K562 (cell line): ENCODE measurements around the gene GYPC. TPM values are rescaled to one million over a fixed set of nuclear protein-coding genes. Genes with fewer than 3 reads are reported as not detected.

ENCODE experiments used
- ATAC-seq: fragments of 200-7000 bp; cut with Tn5 transposase; 3 replicates; pipeline ENCODE4 v1.9.1; 2020; ENCODE audit warnings: moderate library complexity
- BruUV-seq: library from RNA; stranded (reverse); fragments of 400-500 nt; replicated peaks from 2 replicates; lab custom pipeline; 2021; lab: Mats Ljungman, UMichigan
- CTCF ChIA-PET: fragments of 300-600 bp; formaldehyde crosslinking; extraction: SDS; loops from one replicate; lab custom pipeline; 2021; ENCODE audit warnings: low intra/inter-chr PET ratio; lab: Yijun Ruan, JAX
- POLR2A ChIA-PET: fragments of 300-600, 350-650 bp; sonication (Branson Sonifier 250); formaldehyde crosslinking; extraction: SDS; loops from one replicate; lab custom pipeline; 2021; ENCODE audit warnings: antibody characterized with exemption, inconsistent platforms; lab: Yijun Ruan, JAX
- DNase-seq, 4 experiments: peaks; one replicate each; pipeline versions ENCODE4 v3.0.0 to v3.0.0-alpha.2; 2011 to 2018; ENCODE audit warnings: low spot score in 3 of 4, mixed read lengths in 3 of 4; ENCODE audit errors: extremely low read depth in 1 of 4
- FAIRE-seq: peaks from 2 replicates; lab custom pipeline; 2011; peaks lifted over from hg19 to GRCh38; lab: Jason Lieb, UNC
- H2AFZ ChIP-seq: 2 replicates; pipeline ENCODE4 v1.6.0; 2011; ENCODE audit warnings: low read depth, low read length, control low read depth, inconsistent platforms
- H3K27ac ChIP-seq: fragments of 200-600 bp; 3 replicates; pipeline ENCODE4 v1.8.0; 2011; ENCODE audit warnings: low read depth, mild to moderate bottlenecking, control low read depth, inconsistent platforms, low read length, moderate library complexity, mixed read lengths; ENCODE audit errors: extremely low read depth
- H3K27me3 ChIP-seq, 2 experiments: fragments of 300-600 bp in 1 of 2; 2 replicates in 1 of 2; 3 replicates in 1 of 2; pipeline versions ENCODE4 v1.6.0 to v1.8.0; 2011; ENCODE audit warnings: inconsistent platforms in 2 of 2, low read length in 2 of 2, mild to moderate bottlenecking in 1 of 2, mixed read lengths in 1 of 2, moderate library complexity in 1 of 2; ENCODE audit not compliant: control insufficient read depth in 2 of 2, insufficient read depth in 2 of 2
- H3K36me3 ChIP-seq: fragments of 300-600 bp; 3 replicates; pipeline ENCODE4 v1.8.0; 2011; ENCODE audit warnings: mild to moderate bottlenecking, low read length, inconsistent platforms; ENCODE audit not compliant: control insufficient read depth, insufficient read depth
- H3K4me1 ChIP-seq, 2 experiments: fragments of 200-600 bp in 1 of 2; replicated peaks in 1 of 2; 2 replicates in 1 of 2; 3 replicates in 1 of 2; pipeline versions ENCODE4 v1.5.1 to v1.8.0; 2011; ENCODE audit warnings: inconsistent platforms in 2 of 2, low read length in 2 of 2, mild to moderate bottlenecking in 1 of 2, mixed read lengths in 1 of 2, moderate library complexity in 1 of 2; ENCODE audit not compliant: control insufficient read depth in 2 of 2, insufficient read depth in 2 of 2
- H3K4me2 ChIP-seq: 2 replicates; pipeline ENCODE4 v1.6.1; 2011; ENCODE audit warnings: low read length, control low read depth, inconsistent platforms, mixed read lengths; ENCODE audit not compliant: insufficient read depth
- H3K4me3 ChIP-seq: fragments of 200-600 bp; sonication (generic), shearing (Covaris generic); 2 replicates; pipeline ENCODE4 v1.5.1; 2016; ENCODE audit warnings: control low read depth, inconsistent platforms
- H3K79me2 ChIP-seq: fragments of 200-600 bp; 3 replicates; pipeline ENCODE4 v1.8.0; 2011; ENCODE audit warnings: low read length, inconsistent platforms; ENCODE audit not compliant: control insufficient read depth, insufficient read depth
- H3K9ac ChIP-seq, 2 experiments: 2 replicates each; pipeline versions ENCODE4 v1.6.0 to v1.6.1; 2011; ENCODE audit warnings: low read depth in 2 of 2, low read length in 2 of 2, control low read depth in 1 of 2, inconsistent platforms in 1 of 2, mild to moderate bottlenecking in 1 of 2, mixed read lengths in 1 of 2; ENCODE audit not compliant: insufficient read depth in 1 of 2
- H3K9me1 ChIP-seq: one replicate; pipeline ENCODE4 v1.6.0; 2011; ENCODE audit warnings: inconsistent platforms, mild to moderate bottlenecking, low read length, moderate library complexity; ENCODE audit not compliant: control insufficient read depth, insufficient read depth
- H3K9me3 ChIP-seq: replicated peaks from 2 replicates; pipeline ENCODE4 v1.5.1; 2011; ENCODE audit warnings: low read depth, low read length, inconsistent platforms; ENCODE audit not compliant: control insufficient read depth, insufficient read depth
- H4K20me1 ChIP-seq: replicated peaks from 2 replicates; pipeline ENCODE4 v1.6.1; 2011; ENCODE audit warnings: low read length, inconsistent platforms, mixed read lengths; ENCODE audit not compliant: control insufficient read depth, insufficient read depth
- BRD9 ChIP-seq: fragments of 450-650 bp; IDR thresholded peaks from 2 replicates; pipeline ENCODE4 v1.6.1; 2018; ENCODE audit warnings: low read depth; ENCODE audit not compliant: partially characterized antibody
- CGGBP1 ChIP-seq: fragments of 250-450 bp; sonication (Bioruptor Pico); IDR thresholded peaks from 2 replicates; pipeline ENCODE4 v1.9.0; 2021; ENCODE audit warnings: mild to moderate bottlenecking
- DPF2 ChIP-seq: fragments of 450-650 bp; IDR thresholded peaks from 2 replicates; pipeline ENCODE4 v1.6.1; 2016
- GMEB1 ChIP-seq: fragments of 250-450 bp; sonication (Bioruptor Pico); IDR thresholded peaks from 2 replicates; pipeline ENCODE4 v1.4.0; 2020; ENCODE audit warnings: mild to moderate bottlenecking
- MCM5 ChIP-seq: fragments of 450-650 bp; IDR thresholded peaks from 2 replicates; pipeline ENCODE4 v1.6.1; 2016; ENCODE audit warnings: low read depth
- SIN3B ChIP-seq: fragments of 450-650 bp; IDR thresholded peaks from 2 replicates; pipeline ENCODE4 v1.6.1; 2017; ENCODE audit warnings: low read depth, mild to moderate bottlenecking, moderate library complexity
- SMAD4 ChIP-seq: fragments of 250-450 bp; sonication (Bioruptor Pico); conservative IDR thresholded peaks from 2 replicates; pipeline ENCODE4 v1.8.0; 2021; ENCODE audit warnings: inconsistent platforms, mild to moderate bottlenecking, moderate library complexity
- SREBF1 ChIP-seq: fragments of 150-350 bp; IDR thresholded peaks from 2 replicates; pipeline ENCODE4 v1.6.1; 2014; ENCODE audit warnings: antibody characterized with exemption, low read depth, low read length, borderline replicate concordance
- TRIM25 ChIP-seq: fragments of 450-650 bp; IDR thresholded peaks from 2 replicates; pipeline ENCODE4 v1.7.0; 2016; ENCODE audit warnings: borderline replicate concordance
- ZNF511 ChIP-seq: sonication (generic); formaldehyde crosslinking; IDR thresholded peaks from 2 replicates; pipeline ENCODE4 v1.8.0; 2022; ENCODE audit warnings: mild to moderate bottlenecking, missing genetic modification reagents
- ZNF609 ChIP-seq: sonication (generic); formaldehyde crosslinking; IDR thresholded peaks from 2 replicates; pipeline ENCODE4 v1.8.1; 2023; ENCODE audit warnings: missing genetic modification reagents, mild to moderate bottlenecking, borderline replicate concordance
- ZNF668 ChIP-seq: fragments of 250-450 bp; sonication (Bioruptor Pico); IDR thresholded peaks from 2 replicates; pipeline ENCODE4 v1.8.0; 2022; ENCODE audit warnings: mild to moderate bottlenecking, inconsistent platforms
- ZNF77 ChIP-seq: fragments of 250-450 bp; sonication (Bioruptor Pico); IDR thresholded peaks from 2 replicates; pipeline ENCODE4 v1.5.0; 2020
- ZNF778 ChIP-seq: fragments of 450-650 bp; formaldehyde crosslinking; IDR thresholded peaks from 2 replicates; pipeline ENCODE4 v1.4.0; 2020; ENCODE audit warnings: mild to moderate bottlenecking, moderate library complexity
- ZNF785 ChIP-seq: fragments of 250-450 bp; sonication (Bioruptor Pico); IDR thresholded peaks from 2 replicates; pipeline ENCODE4 v1.4.0; 2020; ENCODE audit warnings: mild to moderate bottlenecking
- WGBS: fragments of 100-300 bp; shearing (Covaris generic); methylation state at CpG from one replicate; pipeline ENCODE4 v1.1.6; 2016; ENCODE audit warnings: low coverage, mixed read lengths; ENCODE audit not compliant: insufficient coverage; ENCODE audit errors: missing lambda C conversion rate; 5-methylcytosine and 5-hydroxymethylcytosine counted together
- in situ Hi-C: fragments of 300-500 bp; cut with MboI; formaldehyde crosslinking; loops from 4 replicates; pipeline ENCODE4 v1.15.0; 2018; ENCODE audit warnings: inconsistent platforms, mixed read lengths
- intact Hi-C: fragments of 100-400 bp; cut with micrococcal nuclease; formaldehyde crosslinking; loops from 2 replicates; pipeline ENCODE4 v1.14.2; 2022
- polyA plus RNA-seq, 8 experiments: library from polyadenylated mRNA; depleted of rRNA in 4 of 8; stranded (reverse) in 5 of 8; unstranded in 3 of 8; fragments of >200 nt; fragmentation: Nextera tagmentation in 2 of 8; fragmentation: Illumina TruSeq in 1 of 8; extraction: Ambion mirVana in 2 of 8; extraction: Trizol in 1 of 8; gene quantifications; 2 replicates each; pipeline versions ENCODE4 v1.2.1 to v1.2.3, GENCODE V29; 2011 to 2014; ENCODE audit warnings: inconsistent platforms in 1 of 8, missing spikeins in 1 of 8
- total RNA-seq, 7 experiments: library from RNA; depleted of rRNA in 6 of 7; stranded (reverse); fragments of >200 nt in 6 of 7; fragmentation: Illumina TruSeq in 2 of 7; extraction: Trizol in 2 of 7; gene quantifications; 2 replicates each; pipeline versions ENCODE4 v1.2.1 to v1.2.3, GENCODE V29; 2011 to 2021; ENCODE audit warnings: low replicate concordance in 1 of 7

GYPC gene
- total and polyA plus RNA-seq, 9 of the 15 experiments (the other 6 are each of a cell fraction or from before 2014, with no cell fraction given): 50.6 to 282 (median 194) TPM

GRCh38 chr2:126671488-126671887 is 15.5 kb downstream of the GYPC start:
- DNase-seq (no peak), ATAC-seq (no peak), FAIRE-seq (no peak)
- intact Hi-C loops (no loop called here), in situ Hi-C loops (no loop called here)
- Histone ChIP-seq H3K79me2 (peaks cover 99% of the 10 kb centered on the region), H3K4me2 (no peak overlapping the region), H3K9ac (no peak overlapping the region), H3K4me1 (peaks cover 45 to 61% of the 10 kb centered on the region in 2 experiments), H3K9me1 (peaks cover 5% of the 10 kb centered on the region), H3K4me3 (no peak overlapping the region), H3K36me3 (peaks cover 84% of the 10 kb centered on the region), H4K20me1 (peaks cover 33% of the 10 kb centered on the region), H3K27ac (no peak overlapping the region; the same call in 2 of the 3 replicates), H3K9me3 (peaks cover 17% of the 10 kb centered on the region), H2AFZ (no peak overlapping the region), H3K27me3 (no peaks in the 10 kb centered on the region)
- no TSS peak for BruUV-seq
- CTCF ChIA-PET: no interaction called here
- POLR2A ChIA-PET: interaction anchor here (0.7 to 1.4 kb wide), 2 partner anchors 11 to 13 kb away, joined by 3 read pairs; no protein-coding TSS in a partner anchor
- 78% methylated on average over 7 of the region's 7 CpGs for WGBS
- TF ChIP-seq ZNF785: no peak
- TF ChIP-seq BRD9: no peak
- no peak for TF ChIP-seq TRIM25
- no peak for TF ChIP-seq ZNF609 (CRISPR knock-in tag)
- TF ChIP-seq DPF2: no peak
- no peak for TF ChIP-seq SMAD4
- no peak for TF ChIP-seq GMEB1 (CRISPR knock-in tag)
- TF ChIP-seq CGGBP1 (CRISPR knock-in tag): no peak
- no peak for TF ChIP-seq ZNF778 (CRISPR knock-in tag)
- TF ChIP-seq SREBF1: no peak
- no peak for TF ChIP-seq ZNF668 (CRISPR knock-in tag)
- TF ChIP-seq ZNF511 (CRISPR knock-in tag): no peak
- no peak for TF ChIP-seq ZNF77 (CRISPR knock-in tag)
- no peak for TF ChIP-seq SIN3B
- no peak for TF ChIP-seq MCM5
